ENCODE results near the gene USP37.

GRCh38 chr2:218429911-218430692 is 138.0 kb downstream of the USP37 start:
- no peak for TF ChIP-seq CTCF (conservative IDR thresholded peaks at IDR 0.05; ENCODE audit: low read length)
- no peak for TF ChIP-seq EZH2phosphoT487 (IDR thresholded peaks at IDR 0.05; ENCODE audit: borderline replicate concordance)

All from Loucy (cell line).